Measurements from ENCODE around the gene COL12A1. TPM values are rescaled to one million over a fixed set of nuclear protein-coding genes. Genes with fewer than 3 reads are reported as not detected.

The COL12A1 gene
- total RNA-seq, 1 experiment from 2014 or later = 0.96 TPM

- TF ChIP-seq CTCF (conservative IDR thresholded peaks at IDR 0.05) = no peak
- no peaks in the 10 kb centered on the region for H3K27me3 Mint-ChIP-seq (ENCODE audit: low read depth)
- WGBS (ENCODE audit: extremely low coverage, insufficient read length, low lambda C conversion rate) = no CpG with 5 or more reads among the region's 2 CpGs
Measured at GRCh38 chr6:75170691-75171560, 34.9 kb downstream of the COL12A1 start.

More at GRCh38 chr6:75170691-75171560, 34.9 kb downstream of the COL12A1 start:
- Histone ChIP-seq H3K4me1 (ENCODE audit: insufficient read depth, low read length) (no peaks in the 10 kb centered on the region), H3K18ac (ENCODE audit: insufficient read length, low read depth, low read length) (no peak overlapping the region), H3K9me3 (ENCODE audit: control insufficient read depth, low read depth, low read length) (no peaks in the 10 kb centered on the region), H2AK5ac (ENCODE audit: insufficient read length, low read length) (no peak overlapping the region), H2BK120ac (ENCODE audit: low read depth, low read length, poor library complexity, severe bottlenecking) (no peak overlapping the region), H3K56ac (ENCODE audit: insufficient read length, low read depth, low read length) (no peak overlapping the region), H4K5ac (ENCODE audit: insufficient read length, low read depth, low read length) (no peak overlapping the region), H2BK15ac (ENCODE audit: low read depth, low read length) (no peak overlapping the region), H3K4me2 (ENCODE audit: insufficient read depth, insufficient read length, low read length) (no peak overlapping the region), H3K23me2 (ENCODE audit: insufficient read length, low read depth, low read length, poor library complexity, severe bottlenecking) (no peaks in the 10 kb centered on the region), H3K9ac (ENCODE audit: extremely low read depth, insufficient read length, low read length) (no peak overlapping the region), H3T11ph (ENCODE audit: low read length) (no peak overlapping the region), H2BK20ac (ENCODE audit: low read depth, low read length, poor library complexity, severe bottlenecking) (no peak overlapping the region), H4K20me1 (ENCODE audit: control insufficient read depth, insufficient read depth, insufficient read length) (no peaks in the 10 kb centered on the region), H2BK5ac (ENCODE audit: insufficient read length, low read length) (no peak overlapping the region), H3K27ac (ENCODE audit: insufficient read length, low read depth, low read length) (no peak overlapping the region), H3K14ac (ENCODE audit: insufficient read depth, low read length) (no peak overlapping the region), H3K79me1 (ENCODE audit: insufficient read depth, low read depth, low read length, poor library complexity, severe bottlenecking) (no peaks in the 10 kb centered on the region), H4K8ac (replicated peaks; ENCODE audit: insufficient read length, low read depth, low read length) (no peak overlapping the region), H3K79me2 (ENCODE audit: insufficient read depth, low read length) (no peaks in the 10 kb centered on the region), H3K4ac (ENCODE audit: low read depth, low read length) (no peak overlapping the region), H3K27me3 (ENCODE audit: insufficient read depth, low read length) (no peaks in the 10 kb centered on the region), H2AFZ (ENCODE audit: low read length) (no peak overlapping the region), H2BK12ac (ENCODE audit: insufficient read length, low read depth, low read length) (no peak overlapping the region), H4K91ac (ENCODE audit: insufficient read length, low read depth, low read length) (no peak overlapping the region), H3K23ac (ENCODE audit: insufficient read length, low read depth, low read length) (no peak overlapping the region)
- Mint-ChIP-seq H3K4me3 (no peak overlapping the region), H3K4me1 (peaks cover 9 to 13% of the 10 kb centered on the region in 2 experiments), H3K9me3 (no peaks in the 10 kb centered on the region), H3K27ac (no peak overlapping the region), H3K36me3 (ENCODE audit: insufficient read depth in 1 of 3, low read depth in 3 of 3) (no peaks in the 10 kb centered on the region)
- DNase-seq = no peak

Data from H9 (cell line).